ENCODE measurements around the gene NAA80. TPM values are rescaled to one million over a fixed set of nuclear protein-coding genes. Genes with fewer than 3 reads are reported as not detected.
"Not testable (repeated sequence)": the region's sequence is repeated elsewhere in the genome, so short reads cannot be mapped to it uniquely, and the experiment has no call there.

The NAA80 gene
- total RNA-seq, 1 donor from 2014 or later, result 10.7 TPM

GRCh38 chr3:50316657-50317242, 17.5 kb upstream of the NAA80 start:
- Mint-ChIP-seq H3K36me3 (ENCODE audit: low read depth) (peaks cover 32% of the 10 kb centered on the region), H3K27me3 (ENCODE audit: low read depth) (no peaks in the 10 kb centered on the region), H3K9me3 (no peaks in the 10 kb centered on the region), H3K4me1 (peaks cover 33% of the 10 kb centered on the region), H3K4me3 (peak overlapping the region; percentile 38), H3K27ac (ENCODE audit: unreplicated experiment) (no peak overlapping the region)
- no peak for DNase-seq (ENCODE audit: low read depth, low spot score)
- TF ChIP-seq, protein P1, sequence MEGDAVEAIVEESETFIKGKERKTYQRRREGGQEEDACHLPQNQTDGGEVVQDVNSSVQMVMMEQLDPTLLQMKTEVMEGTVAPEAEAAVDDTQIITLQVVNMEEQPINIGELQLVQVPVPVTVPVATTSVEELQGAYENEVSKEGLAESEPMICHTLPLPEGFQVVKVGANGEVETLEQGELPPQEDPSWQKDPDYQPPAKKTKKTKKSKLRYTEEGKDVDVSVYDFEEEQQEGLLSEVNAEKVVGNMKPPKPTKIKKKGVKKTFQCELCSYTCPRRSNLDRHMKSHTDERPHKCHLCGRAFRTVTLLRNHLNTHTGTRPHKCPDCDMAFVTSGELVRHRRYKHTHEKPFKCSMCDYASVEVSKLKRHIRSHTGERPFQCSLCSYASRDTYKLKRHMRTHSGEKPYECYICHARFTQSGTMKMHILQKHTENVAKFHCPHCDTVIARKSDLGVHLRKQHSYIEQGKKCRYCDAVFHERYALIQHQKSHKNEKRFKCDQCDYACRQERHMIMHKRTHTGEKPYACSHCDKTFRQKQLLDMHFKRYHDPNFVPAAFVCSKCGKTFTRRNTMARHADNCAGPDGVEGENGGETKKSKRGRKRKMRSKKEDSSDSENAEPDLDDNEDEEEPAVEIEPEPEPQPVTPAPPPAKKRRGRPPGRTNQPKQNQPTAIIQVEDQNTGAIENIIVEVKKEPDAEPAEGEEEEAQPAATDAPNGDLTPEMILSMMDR (conservative IDR thresholded peaks at IDR 0.05), result no peak

GRCh38 chr3:50314816-50315215, 15.6 kb upstream of the NAA80 start:
- H3K4me1 Mint-ChIP-seq, result peaks cover 23% of the 10 kb centered on the region
- peaks cover 1% of the 10 kb centered on the region for H3K9me3 Mint-ChIP-seq
- H3K27ac Mint-ChIP-seq (ENCODE audit: unreplicated experiment), result no peak overlapping the region
- peaks cover 36% of the 10 kb centered on the region for H3K36me3 Mint-ChIP-seq (ENCODE audit: low read depth)
- H3K27me3 Mint-ChIP-seq (ENCODE audit: low read depth), result no peaks in the 10 kb centered on the region
- peak overlapping the region; percentile 82 for H3K4me3 Mint-ChIP-seq
- DNase-seq (ENCODE audit: low read depth, low spot score), result no peak
- TF ChIP-seq, protein P1 (conservative IDR thresholded peaks at IDR 0.05), result no peak

DNA sequence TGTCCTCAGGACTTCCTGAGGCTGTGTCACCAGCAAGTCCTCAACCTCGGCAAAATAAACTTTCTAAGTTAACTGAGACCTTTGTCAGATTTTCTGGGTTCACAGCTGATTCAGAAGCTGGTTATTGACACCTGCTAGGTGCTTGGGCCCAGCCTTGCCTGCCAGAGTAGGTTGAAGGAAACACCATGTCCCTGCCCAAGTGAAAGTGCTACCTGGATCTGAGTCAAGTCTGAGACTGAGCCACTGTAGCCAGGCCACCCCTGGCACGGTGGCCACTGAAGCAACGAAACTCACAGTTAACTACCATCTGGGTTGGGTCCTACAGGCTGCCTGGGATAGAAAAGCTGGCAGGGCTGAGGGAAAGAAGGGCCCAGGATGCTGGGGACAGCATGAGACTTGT, 15.1 kb upstream of the NAA80 start:
- TF ChIP-seq, protein P1 (conservative IDR thresholded peaks at IDR 0.05), result no peak
- peak overlapping the region; percentile 8 for H3K4me3 Mint-ChIP-seq
- H3K27ac Mint-ChIP-seq (ENCODE audit: unreplicated experiment), result no peak overlapping the region
- DNase-seq (ENCODE audit: low read depth, low spot score), result no peak
- H3K27me3 Mint-ChIP-seq (ENCODE audit: low read depth), result no peaks in the 10 kb centered on the region
- peaks cover 18% of the 10 kb centered on the region for H3K4me1 Mint-ChIP-seq
- H3K36me3 Mint-ChIP-seq (ENCODE audit: low read depth), result peaks cover 36% of the 10 kb centered on the region
- H3K9me3 Mint-ChIP-seq, result peaks cover 3% of the 10 kb centered on the region

GRCh38 chr3:50312041-50312440, 12.8 kb upstream of the NAA80 start:
- H3K4me1 Mint-ChIP-seq; H3K4me3 Mint-ChIP-seq; H3K27ac Mint-ChIP-seq (ENCODE audit: unreplicated experiment); DNase-seq (ENCODE audit: low read depth, low spot score); H3K27me3 Mint-ChIP-seq (ENCODE audit: low read depth); H3K9me3 Mint-ChIP-seq: not testable (repeated sequence)
- peaks cover 37% of the 10 kb centered on the region for H3K36me3 Mint-ChIP-seq (ENCODE audit: low read depth)

GRCh38 chr3:50304601-50305000, 5.4 kb upstream of the NAA80 start:
- H3K27me3 Mint-ChIP-seq (ENCODE audit: low read depth), result no peaks in the 10 kb centered on the region
- H3K4me1 Mint-ChIP-seq, result peaks cover 17% of the 10 kb centered on the region
- peak overlapping the region; percentile 72 for H3K4me3 Mint-ChIP-seq
- H3K36me3 Mint-ChIP-seq (ENCODE audit: low read depth), result peaks cover 7% of the 10 kb centered on the region
- no peak overlapping the region for H3K27ac Mint-ChIP-seq (ENCODE audit: unreplicated experiment)
- no peak for DNase-seq (ENCODE audit: low read depth, low spot score)
- TF ChIP-seq, protein P1 (conservative IDR thresholded peaks at IDR 0.05), result no peak
- H3K9me3 Mint-ChIP-seq, result no peaks in the 10 kb centered on the region

DNA sequence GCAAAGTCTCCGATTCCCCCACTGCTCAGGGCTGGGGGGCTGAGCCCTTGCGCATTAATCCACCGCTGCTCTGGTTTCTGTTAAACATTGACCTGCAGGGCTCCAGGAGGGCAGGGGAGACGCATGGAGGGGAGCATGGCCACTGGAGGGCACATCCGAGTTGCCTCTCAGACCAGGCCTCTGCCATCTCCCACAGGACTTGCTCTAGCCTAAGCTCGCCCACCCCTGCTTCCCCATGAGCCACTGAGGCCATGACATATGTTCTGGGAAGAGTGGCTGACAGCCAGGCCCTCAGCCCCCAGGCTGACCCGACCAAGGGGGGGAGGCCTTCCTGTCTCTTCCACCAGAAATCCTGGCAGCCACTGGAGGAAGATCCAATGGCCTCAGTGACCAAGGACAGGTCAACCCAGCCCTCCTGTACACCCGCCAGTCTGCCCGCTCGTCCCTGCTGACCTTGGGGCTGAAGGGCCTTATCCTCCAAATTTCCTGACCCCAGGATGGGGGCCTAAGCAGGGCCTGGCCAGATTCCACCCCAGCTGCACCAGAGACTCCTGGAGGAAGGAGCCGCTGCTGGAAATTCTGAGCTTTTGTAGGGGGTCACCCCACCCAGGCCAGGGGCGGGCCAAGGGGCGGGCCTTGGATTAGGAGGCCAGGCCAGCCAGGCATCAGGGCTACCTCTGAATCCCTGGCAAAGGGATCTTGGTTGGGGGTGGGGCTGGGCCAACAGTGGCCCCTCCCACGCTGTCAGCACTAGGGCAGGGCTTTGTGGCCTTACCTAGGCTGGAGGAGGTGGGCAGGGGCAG, 4.0 kb upstream of the NAA80 start, which contains the start of gene HYAL1:
Gene HYAL1 (minus strand): TSS at position 562 of the 803 bp plus-strand sequence. CDS start 618 bp downstream, outside the sequence.
- no peak for DNase-seq (ENCODE audit: low read depth, low spot score)
- Mint-ChIP-seq H3K36me3 (ENCODE audit: low read depth) (no peaks in the 10 kb centered on the region), H3K4me3 (peak within 1 kb of the TSS; percentile 54), H3K4me1 (peaks cover 26% of the 10 kb centered on the region), H3K9me3 (no peaks in the 10 kb centered on the region), H3K27me3 (ENCODE audit: low read depth) (peaks cover 6% of the 10 kb centered on the region), H3K27ac (ENCODE audit: unreplicated experiment) (no peak within 1 kb of the TSS)
- TF ChIP-seq, protein P1 (conservative IDR thresholded peaks at IDR 0.05), result no peak

All from neural crest cell (in vitro differentiated cells).